ENCODE data around the gene LCN1.

Gene LCN1

GRCh38 chr9:135565141-135565628 is 43.9 kb downstream of the LCN1 start:
- in situ Hi-C loops (cut with HindIII; ENCODE audit: low sequenced_read_pairs) = no loop called here

DNA sequence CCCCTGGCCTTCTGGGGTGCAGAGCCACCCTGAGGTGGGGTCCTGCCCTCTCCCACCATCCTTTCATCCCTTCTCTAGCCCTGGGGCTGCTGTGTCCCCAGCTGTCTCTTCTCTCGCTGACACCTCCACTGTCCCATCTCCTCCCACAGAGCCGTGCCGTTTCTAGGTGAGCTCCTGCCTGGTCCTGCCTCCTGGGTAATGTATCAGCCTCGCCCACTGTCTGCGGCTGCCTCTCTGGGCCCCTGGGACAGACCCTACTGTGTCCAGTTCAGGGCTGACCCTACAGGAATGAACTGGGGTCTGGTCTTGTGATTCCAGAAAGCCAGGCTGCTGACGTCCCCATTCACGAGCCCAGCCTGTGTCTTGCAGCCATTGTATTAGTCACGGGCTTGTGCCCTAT is 44.4 kb downstream of the LCN1 start:
- in situ Hi-C loops (cut with HindIII; ENCODE audit: low sequenced_read_pairs) = no loop called here

- in situ Hi-C loops (cut with HindIII; ENCODE audit: low sequenced_read_pairs) = no loop called here
These were observed 45.3 kb downstream of the LCN1 start for GRCh38 chr9:135566552-135566951.

GRCh38 chr9:135567311-135567710 is 46.1 kb downstream of the LCN1 start:
- in situ Hi-C loops (cut with HindIII; ENCODE audit: low sequenced_read_pairs) = no loop called here

DNA sequence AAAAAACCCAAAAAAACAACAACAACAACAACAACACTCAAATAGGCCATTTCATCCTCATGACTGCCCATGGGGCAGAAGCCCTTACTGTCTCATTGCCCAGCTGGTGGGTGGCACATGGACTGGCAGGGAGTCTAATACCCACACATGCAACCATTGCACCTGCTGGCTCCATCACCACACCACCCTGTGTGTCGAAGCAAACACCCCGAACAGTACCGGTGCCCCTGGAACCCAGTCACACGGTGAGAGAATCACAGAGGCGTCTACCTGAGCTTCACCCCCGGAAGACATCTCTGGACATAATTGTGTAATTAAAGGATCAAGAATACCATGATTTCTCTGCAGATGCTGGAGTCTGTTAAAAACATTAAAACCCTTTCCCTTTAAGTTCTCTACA is 46.8 kb downstream of the LCN1 start:
- in situ Hi-C loops (cut with HindIII; ENCODE audit: low sequenced_read_pairs) = no loop called here

GRCh38 chr9:135570456-135570855 is 49.2 kb downstream of the LCN1 start:
- in situ Hi-C loops (cut with HindIII; ENCODE audit: low sequenced_read_pairs) = no loop called here

DNA sequence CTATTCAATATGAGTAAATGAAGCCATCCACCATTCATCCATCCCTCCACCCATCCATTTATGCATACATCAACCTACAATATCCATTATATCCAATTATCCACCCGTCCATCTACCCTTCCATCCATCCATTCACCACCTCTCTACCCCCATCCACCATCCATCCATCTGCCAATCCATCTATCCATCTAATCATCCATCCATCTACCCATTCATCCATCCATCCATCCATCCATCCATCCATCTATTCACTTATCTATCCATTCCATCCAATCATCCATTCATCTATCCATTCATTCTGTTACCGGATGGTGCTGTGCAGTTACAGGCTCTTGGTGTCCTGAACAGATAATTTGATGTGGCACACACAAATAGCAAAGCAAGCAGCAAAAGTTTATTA is 51.0 kb downstream of the LCN1 start:
- in situ Hi-C loops (cut with HindIII; ENCODE audit: low sequenced_read_pairs) = no loop called here

DNA sequence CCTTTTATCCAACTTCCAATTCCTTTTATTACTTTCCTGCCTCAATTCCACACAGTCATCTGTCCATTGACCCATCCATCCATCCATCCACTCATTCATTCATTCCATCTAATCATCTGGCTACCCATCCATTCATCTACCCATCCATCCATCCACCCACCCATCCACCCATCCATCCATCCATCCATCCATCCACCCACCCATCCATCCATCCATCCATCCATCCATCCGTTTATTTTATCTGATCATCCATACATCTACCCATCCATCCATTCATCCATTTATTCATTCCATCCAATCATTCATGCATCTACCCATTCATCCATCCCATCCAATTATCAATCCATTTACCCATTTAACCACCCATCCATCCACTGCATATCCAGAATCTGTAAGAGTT is 51.9 kb downstream of the LCN1 start:
- in situ Hi-C loops (cut with HindIII; ENCODE audit: low sequenced_read_pairs) = no loop called here

- in situ Hi-C loops (cut with HindIII; ENCODE audit: low sequenced_read_pairs) = no loop called here
These were observed 53.1 kb downstream of the LCN1 start for GRCh38 chr9:135574331-135574730.

DNA sequence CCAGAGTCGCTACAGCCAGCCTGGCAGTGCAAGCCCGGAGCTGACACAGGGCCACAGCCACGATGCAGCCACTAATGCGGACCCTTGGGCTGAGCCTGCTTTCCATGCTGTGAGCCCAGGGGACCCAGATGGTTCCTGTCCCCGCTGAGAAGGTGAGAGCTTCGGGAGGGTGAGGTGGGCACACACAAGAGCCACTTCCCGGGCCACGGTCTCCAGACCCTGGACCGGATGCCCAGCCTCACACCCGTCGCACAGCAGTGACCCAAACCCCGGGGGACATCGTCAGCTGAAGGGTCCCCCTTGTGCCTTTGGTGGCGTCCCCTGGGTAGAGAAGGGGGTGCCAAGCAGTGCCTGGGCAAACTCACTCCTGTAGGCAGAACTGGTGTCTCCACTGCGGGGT is 53.7 kb downstream of the LCN1 start:
- in situ Hi-C loops (cut with HindIII; ENCODE audit: low sequenced_read_pairs) = no loop called here

Measured in endothelial cell of hepatic sinusoid (primary cell).